Coronary artery (tissue), 2 donors: ENCODE results near the gene FBXO46.

Experiments used
- DNase-seq: peaks from one replicate; pipeline ENCODE4 v3.0.0-alpha.2; 2017; ENCODE audit warnings: low spot score
- H3K27ac ChIP-seq, 2 donors: fragments of 200-600 bp; sonication (generic); one replicate each; pipeline ENCODE4 v1.5.1; 2016 to 2019
- H3K4me3 ChIP-seq: fragments of 200-600 bp; sonication (generic); 2 replicates; pipeline ENCODE4 v1.5.1; 2016; ENCODE audit warnings: mild to moderate bottlenecking, moderate library complexity
- CTCF ChIP-seq: fragments of 200-600 bp; sonication (generic); IDR thresholded peaks from one replicate; pipeline ENCODE4 v1.5.1; 2019; ENCODE audit warnings: antibody characterized with exemption

FBXO46 gene

GRCh38 chr19:45664575-45664974 lies 66.1 kb downstream of the FBXO46 start:
- TF ChIP-seq CTCF: no peak

GRCh38 chr19:45663800-45664199 lies 66.9 kb downstream of the FBXO46 start:
- TF ChIP-seq CTCF: no peak
- Histone ChIP-seq H3K27ac (no peak overlapping the region), H3K4me3 (no peak overlapping the region)
- no peak for DNase-seq

More at GRCh38 chr19:45664575-45664974, 66.1 kb downstream of the FBXO46 start:
- Histone ChIP-seq H3K4me3 (no peak overlapping the region), H3K27ac (no peak overlapping the region)
- no peak for DNase-seq

- DNase-seq: no peak
- Histone ChIP-seq H3K4me3 (no peak overlapping the region), H3K27ac (no peak overlapping the region)
- TF ChIP-seq CTCF: no peak
Observed at GRCh38 chr19:45660636-45661035, 70.1 kb downstream of the FBXO46 start.
